HT-29 (cell line): Measurements from ENCODE around the gene UBR4. TPM values are rescaled to one million over a fixed set of nuclear protein-coding genes. Genes with fewer than 3 reads are reported as not detected.

Experiments
- DNase-seq: peaks from one replicate; pipeline ENCODE4 v3.0.0-alpha.2; 2015; ENCODE audit warnings: low spot score
- total RNA-seq: library from RNA; depleted of rRNA; stranded (reverse); fragments of >200 nt; shearing (Covaris generic); gene quantifications from 2 replicates; pipeline ENCODE4 v1.2.3, GENCODE V29; 2014

Gene UBR4
- total RNA-seq, 1 experiment from 2014 or later, result 146 TPM

- peak; percentile 84 for DNase-seq
Observed at GRCh38 chr1:19096036-19096833, 113.8 kb downstream of the UBR4 start.

GRCh38 chr1:19091196-19091953, 118.7 kb downstream of the UBR4 start:
- no peak for DNase-seq

GRCh38 chr1:19089524-19089923, 120.5 kb downstream of the UBR4 start:
- DNase-seq, result no peak

GRCh38 chr1:19088717-19089442, 121.2 kb downstream of the UBR4 start:
- no peak for DNase-seq

- DNase-seq, result no peak
Observed at GRCh38 chr1:19087737-19088594, 122.1 kb downstream of the UBR4 start.

- DNase-seq, result peak; percentile 36
Observed at GRCh38 chr1:19087017-19087736, 122.9 kb downstream of the UBR4 start.

GRCh38 chr1:19086176-19086875, 123.7 kb downstream of the UBR4 start:
- no peak for DNase-seq

- DNase-seq, result no peak
Observed at GRCh38 chr1:19084206-19084738, 125.8 kb downstream of the UBR4 start.

- DNase-seq, result peak; percentile 67
Observed at GRCh38 chr1:19083081-19083480, 127.0 kb downstream of the UBR4 start.

GRCh38 chr1:19081218-19081893, 128.7 kb downstream of the UBR4 start:
- peak; percentile 85 for DNase-seq

- DNase-seq, result no peak
Observed at GRCh38 chr1:19080721-19081120, 129.3 kb downstream of the UBR4 start.

- peak; percentile 83 for DNase-seq
Observed at GRCh38 chr1:19079541-19080472, 130.3 kb downstream of the UBR4 start.

GRCh38 chr1:19078536-19078935, 131.5 kb downstream of the UBR4 start:
- no peak for DNase-seq

GRCh38 chr1:19076841-19077616, 133.0 kb downstream of the UBR4 start:
- no peak for DNase-seq

GRCh38 chr1:19074902-19075721, 135.0 kb downstream of the UBR4 start:
- no peak for DNase-seq

GRCh38 chr1:19074361-19074901, 135.6 kb downstream of the UBR4 start:
- no peak for DNase-seq
